ENCODE results near the gene NEGR1.

The NEGR1 gene

GRCh38 chr1:72111662-72112061 lies 170.7 kb downstream of the NEGR1 start:
- DNase-seq, result no peak

GRCh38 chr1:72109916-72110315 lies 172.4 kb downstream of the NEGR1 start:
- no peak for DNase-seq

- DNase-seq, result no peak
These were observed 177.1 kb downstream of the NEGR1 start for GRCh38 chr1:72105201-72105600.

GRCh38 chr1:72101840-72102632 lies 180.3 kb downstream of the NEGR1 start:
- DNase-seq, result no peak

GRCh38 chr1:72100771-72101170 lies 181.6 kb downstream of the NEGR1 start:
- no peak for DNase-seq

- DNase-seq, result no peak
These were observed 184.3 kb downstream of the NEGR1 start for GRCh38 chr1:72097851-72098570.

- DNase-seq, result no peak
These were observed 188.1 kb downstream of the NEGR1 start for GRCh38 chr1:72094209-72094608.

GRCh38 chr1:72086394-72086793 lies 195.9 kb downstream of the NEGR1 start:
- DNase-seq, result no peak

- DNase-seq, result no peak
These were observed 206.9 kb downstream of the NEGR1 start for GRCh38 chr1:72075425-72075824.

GRCh38 chr1:72066431-72066830 lies 215.9 kb downstream of the NEGR1 start:
- no peak for DNase-seq

GRCh38 chr1:72064196-72065075 lies 217.9 kb downstream of the NEGR1 start:
- DNase-seq, result no peak

- no peak for DNase-seq
These were observed 218.8 kb downstream of the NEGR1 start for GRCh38 chr1:72063364-72064044.

GRCh38 chr1:72062584-72062983 lies 219.8 kb downstream of the NEGR1 start:
- no peak for DNase-seq

- no peak for DNase-seq
These were observed 221.7 kb downstream of the NEGR1 start for GRCh38 chr1:72060466-72061245.

- no peak for DNase-seq
These were observed 225.8 kb downstream of the NEGR1 start for GRCh38 chr1:72056516-72056915.

- DNase-seq, result no peak
These were observed 230.8 kb downstream of the NEGR1 start for GRCh38 chr1:72051538-72051937.

GRCh38 chr1:72050551-72050950 lies 231.8 kb downstream of the NEGR1 start:
- no peak for DNase-seq

- DNase-seq, result no peak
These were observed 244.5 kb downstream of the NEGR1 start for GRCh38 chr1:72037745-72038343.

GRCh38 chr1:72034827-72035226 lies 247.5 kb downstream of the NEGR1 start:
- no peak for DNase-seq

- no peak for DNase-seq
These were observed 259.0 kb downstream of the NEGR1 start for GRCh38 chr1:72023063-72023930.
